Testis (tissue), 2 donors: ENCODE results near the gene TAF11.
"Not testable (repeated sequence)": the region's sequence is repeated elsewhere in the genome, so short reads cannot be mapped to it uniquely, and the experiment has no call there.

Source experiments
- CTCF ChIP-seq, 3 experiments: fragments of 450-650 bp in 2 of 3; fragments of 200-600 bp in 1 of 3; sonication (generic) in 1 of 3; IDR thresholded peaks; one replicate each; pipeline ENCODE4 v1.5.1; 2016 to 2019; ENCODE audit warnings: antibody characterized with exemption in 3 of 3, mild to moderate bottlenecking in 2 of 3, moderate library complexity in 1 of 3
- POLR2A ChIP-seq: fragments of 450-650 bp; IDR thresholded peaks from one replicate; pipeline ENCODE4 v1.6.1; 2017; ENCODE audit warnings: antibody characterized with exemption, mild to moderate bottlenecking, moderate library complexity

DNA sequence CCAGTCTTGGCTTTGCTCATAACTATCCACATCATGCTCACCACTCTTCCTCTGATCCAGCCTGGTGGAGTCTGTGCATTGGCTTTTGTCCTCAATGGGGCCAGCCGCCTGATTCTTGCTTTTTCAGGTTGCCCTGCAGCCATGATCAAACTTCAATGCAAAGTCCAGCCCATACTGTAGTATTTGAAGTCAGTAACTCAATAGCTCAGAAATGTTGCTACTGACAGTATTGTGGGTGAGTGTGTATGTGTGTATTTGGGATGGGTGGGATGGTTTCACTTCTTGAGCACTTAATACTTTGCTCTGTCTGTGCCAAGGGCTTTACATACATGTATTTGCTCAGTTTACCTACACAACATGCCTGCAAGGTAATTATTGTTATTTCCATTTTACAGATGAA lies 11.9 kb upstream of the TAF11 start:
- TF ChIP-seq POLR2A; CTCF (IDR thresholded peaks at IDR 0.05): not testable (repeated sequence)
